CD4-positive, alpha-beta T cell (primary cell): ENCODE results near the gene PPP4R2. TPM values are rescaled to one million over a fixed set of nuclear protein-coding genes. Genes with fewer than 3 reads are reported as not detected.
A peak's percentile ranks its signal among the peaks of the same experiment; 100 is the strongest.

Experiments used
- ATAC-seq: fragments of 200-7000 bp; cut with Tn5 transposase; one replicate; pipeline ENCODE4 v1.10.0; 2022; ENCODE audit warnings: mild to moderate bottlenecking; ENCODE audit not compliant: poor library complexity
- CTCF ChIA-PET: fragments of 350-600 bp; sonication (Branson Sonifier 250); formaldehyde crosslinking; loops from one replicate; lab custom pipeline; 2021; ENCODE audit warnings: antibody characterized with exemption, inconsistent platforms; lab: Charles Lee
- POLR2A ChIA-PET: fragments of 350-600 bp; sonication (Branson Sonifier 250); formaldehyde crosslinking; loops from one replicate; lab custom pipeline; 2021; ENCODE audit warnings: antibody characterized with exemption, inconsistent platforms; lab: Charles Lee
- DNase-seq, 14 experiments: peaks; one replicate each; pipeline ENCODE4 v3.0.0-alpha.2; 2013 to 2020; ENCODE audit warnings: mixed read lengths in 2 of 14
- H3K27ac ChIP-seq, 2 donors: one replicate each; pipeline versions ENCODE4 v1.5.1 to v1.7.0; 2013; ENCODE audit warnings: low read length in 2 of 2, low read depth in 1 of 2, mild to moderate bottlenecking in 1 of 2
- H3K27me3 ChIP-seq, 2 experiments: 1 replicate in 1 of 2; 2 replicates in 1 of 2; pipeline versions ENCODE4 v1.6.1 to v1.7.0; 2013; ENCODE audit warnings: low read length in 2 of 2, control low read depth in 1 of 2, mild to moderate bottlenecking in 1 of 2, moderate library complexity in 1 of 2; ENCODE audit not compliant: insufficient read depth in 2 of 2, control insufficient read depth in 1 of 2
- H3K36me3 ChIP-seq: one replicate; pipeline ENCODE4 v1.6.1; 2013; ENCODE audit warnings: low read length, control low read depth; ENCODE audit not compliant: insufficient read depth
- H3K4me1 ChIP-seq: one replicate; pipeline ENCODE4 v1.6.1; 2013; ENCODE audit warnings: low read length, control low read depth; ENCODE audit not compliant: insufficient read depth
- H3K4me3 ChIP-seq: one replicate; pipeline ENCODE4 v1.5.1; 2013; ENCODE audit warnings: mild to moderate bottlenecking, low read length, moderate library complexity
- H3K9me3 ChIP-seq, 2 experiments: 1 replicate in 1 of 2; 2 replicates in 1 of 2; pipeline versions ENCODE4 v1.6.1 to v1.7.0; 2013; ENCODE audit warnings: low read length in 2 of 2, mild to moderate bottlenecking in 2 of 2, control low read depth in 1 of 2, moderate library complexity in 1 of 2; ENCODE audit not compliant: control insufficient read depth in 1 of 2, insufficient read depth in 1 of 2
- H3K27ac Mint-ChIP-seq: one replicate; pipeline ENCODE4 v1.8.0; 2020; ENCODE audit warnings: mixed read lengths
- H3K27me3 Mint-ChIP-seq: one replicate; pipeline ENCODE4 v1.8.0; 2021; ENCODE audit warnings: mixed read lengths
- H3K36me3 Mint-ChIP-seq: one replicate; pipeline ENCODE4 v1.8.0; 2021; ENCODE audit warnings: low read depth, mixed read lengths
- H3K4me1 Mint-ChIP-seq: one replicate; pipeline ENCODE4 v1.8.0; 2021; ENCODE audit warnings: low read depth, mixed read lengths
- H3K4me3 Mint-ChIP-seq: one replicate; pipeline ENCODE4 v1.8.0; 2020; ENCODE audit warnings: mild to moderate bottlenecking, mixed read lengths
- H3K9me3 Mint-ChIP-seq: one replicate; pipeline ENCODE4 v1.8.0; 2020; ENCODE audit warnings: mixed read lengths
- intact Hi-C, 2 experiments: fragments of 100-400 bp; cut with DNase I in 1 of 2; cut with micrococcal nuclease in 1 of 2; formaldehyde crosslinking; loops; one replicate each; pipeline versions ENCODE4 v1.15.1 to v1.9.0; 2023 to 2025; cut with DNase I, micrococcal nuclease
- total RNA-seq, 174 experiments: library from RNA in 2 of 174; stranded (reverse) in 2 of 174; gene quantifications; one replicate each; pipeline ENCODE4 v1.2.3 and lab custom pipeline; 2021 to 2026
- TF ChIP-seq, protein P1 (sequence below): fragments of 200-600 bp; IDR thresholded peaks from one replicate; pipeline ENCODE4 v1.8.0; 2022; ENCODE audit warnings: antibody characterized with exemption, mild to moderate bottlenecking

PPP4R2 gene
- total RNA-seq, 2 experiments from 2014 or later = 67.8 to 80.3 TPM

DNA sequence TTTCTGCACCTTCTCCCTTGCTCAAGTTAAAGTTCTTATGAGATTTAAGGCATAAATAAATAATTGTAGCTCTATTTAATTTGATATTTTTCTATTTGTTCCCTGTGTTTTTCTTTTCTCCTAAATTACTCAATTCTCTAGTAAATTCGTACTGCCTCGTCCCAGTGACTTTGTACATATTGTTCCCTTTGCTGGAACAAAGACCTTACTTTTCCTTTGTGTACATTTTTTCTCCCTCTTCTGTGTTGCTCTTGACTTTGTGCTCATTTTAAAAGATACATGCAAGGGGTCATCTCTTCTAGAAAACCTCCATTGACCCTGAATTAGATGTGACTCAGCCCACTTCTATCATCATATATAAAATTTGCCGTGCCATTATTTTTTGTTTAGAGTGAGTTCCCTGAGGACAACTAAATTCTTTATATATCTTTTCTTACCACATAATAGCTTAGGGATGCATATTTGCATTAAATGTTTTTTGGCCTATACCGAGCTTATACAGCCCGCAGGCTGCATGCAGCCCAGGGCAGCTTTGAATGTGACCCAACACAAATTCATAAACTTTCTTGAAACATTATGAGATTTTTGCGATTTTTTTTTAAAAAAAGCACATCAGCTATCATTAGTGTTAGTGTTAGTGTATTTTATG, 29.6 kb downstream of the PPP4R2 start:
- peak overlapping the region; percentile 5 for H3K27ac Mint-ChIP-seq
- DNase-seq (no peak), ATAC-seq (no peak)
- Histone ChIP-seq H3K36me3 (peaks cover 5% of the 10 kb centered on the region), H3K9me3 (no peaks in the 10 kb centered on the region), H3K4me1 (peaks cover 30% of the 10 kb centered on the region), H3K4me3 (no peak overlapping the region), H3K27me3 (no peaks in the 10 kb centered on the region), H3K27ac (no peak overlapping the region)
- H3K4me1 Mint-ChIP-seq = peaks cover 89% of the 10 kb centered on the region
- H3K9me3 Mint-ChIP-seq = no peaks in the 10 kb centered on the region
- peaks cover 10% of the 10 kb centered on the region for H3K36me3 Mint-ChIP-seq
- intact Hi-C loops = no loop called here
- ChIA-PET POLR2A (interaction anchor here (0.5 kb wide), 1 partner anchor 23 kb away, joined by 3 read pairs; no protein-coding TSS in a partner anchor), CTCF (no interaction called here)
- TF ChIP-seq, protein P1, sequence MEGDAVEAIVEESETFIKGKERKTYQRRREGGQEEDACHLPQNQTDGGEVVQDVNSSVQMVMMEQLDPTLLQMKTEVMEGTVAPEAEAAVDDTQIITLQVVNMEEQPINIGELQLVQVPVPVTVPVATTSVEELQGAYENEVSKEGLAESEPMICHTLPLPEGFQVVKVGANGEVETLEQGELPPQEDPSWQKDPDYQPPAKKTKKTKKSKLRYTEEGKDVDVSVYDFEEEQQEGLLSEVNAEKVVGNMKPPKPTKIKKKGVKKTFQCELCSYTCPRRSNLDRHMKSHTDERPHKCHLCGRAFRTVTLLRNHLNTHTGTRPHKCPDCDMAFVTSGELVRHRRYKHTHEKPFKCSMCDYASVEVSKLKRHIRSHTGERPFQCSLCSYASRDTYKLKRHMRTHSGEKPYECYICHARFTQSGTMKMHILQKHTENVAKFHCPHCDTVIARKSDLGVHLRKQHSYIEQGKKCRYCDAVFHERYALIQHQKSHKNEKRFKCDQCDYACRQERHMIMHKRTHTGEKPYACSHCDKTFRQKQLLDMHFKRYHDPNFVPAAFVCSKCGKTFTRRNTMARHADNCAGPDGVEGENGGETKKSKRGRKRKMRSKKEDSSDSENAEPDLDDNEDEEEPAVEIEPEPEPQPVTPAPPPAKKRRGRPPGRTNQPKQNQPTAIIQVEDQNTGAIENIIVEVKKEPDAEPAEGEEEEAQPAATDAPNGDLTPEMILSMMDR = no peak
- H3K27me3 Mint-ChIP-seq = no peaks in the 10 kb centered on the region
- H3K4me3 Mint-ChIP-seq = no peak overlapping the region

DNA sequence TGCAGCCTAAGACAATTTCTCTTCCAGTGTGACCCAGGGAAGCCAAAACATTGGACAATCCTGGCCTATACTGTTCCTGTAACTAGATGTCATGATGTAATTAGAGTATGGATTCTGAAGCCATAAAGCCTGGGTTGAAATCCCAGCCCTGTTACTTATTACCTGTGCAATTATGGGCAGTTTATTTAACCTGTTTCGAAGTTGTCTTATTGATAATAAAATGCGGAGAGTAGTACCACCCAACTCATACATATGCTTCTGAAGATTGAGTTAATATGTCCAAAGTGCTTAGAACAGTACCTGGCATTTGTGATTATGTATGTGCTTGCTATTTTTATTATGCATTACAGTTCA, 30.1 kb downstream of the PPP4R2 start:
- ATAC-seq (no peak), DNase-seq (no peak)
- TF ChIP-seq, protein P1 = no peak
- H3K36me3 Mint-ChIP-seq = peaks cover 10% of the 10 kb centered on the region
- H3K27ac Mint-ChIP-seq = peak overlapping the region; percentile 6
- H3K4me3 ChIP-seq = no peak overlapping the region
- CTCF ChIA-PET = no interaction called here
- H3K4me1 Mint-ChIP-seq = peaks cover 85% of the 10 kb centered on the region
- H3K27me3 ChIP-seq = no peaks in the 10 kb centered on the region
- H3K9me3 Mint-ChIP-seq = no peaks in the 10 kb centered on the region
- H3K27me3 Mint-ChIP-seq = no peaks in the 10 kb centered on the region
- H3K9me3 ChIP-seq = no peaks in the 10 kb centered on the region
- peaks cover 29% of the 10 kb centered on the region for H3K4me1 ChIP-seq
- no peak overlapping the region for H3K4me3 Mint-ChIP-seq
- POLR2A ChIA-PET = interaction anchor here (1.1 kb wide), 1 partner anchor 15 kb away, joined by 5 read pairs; no protein-coding TSS in a partner anchor
- H3K36me3 ChIP-seq = peaks cover 5% of the 10 kb centered on the region
- H3K27ac ChIP-seq = no peak overlapping the region
- intact Hi-C loops = no loop called here

- CTCF ChIA-PET = no interaction called here
- TF ChIP-seq, protein P1 = no peak
- Mint-ChIP-seq H3K4me3 (no peak overlapping the region), H3K9me3 (no peaks in the 10 kb centered on the region), H3K4me1 (peaks cover 85% of the 10 kb centered on the region), H3K27ac (peak overlapping the region; percentile 28), H3K36me3 (peaks cover 20% of the 10 kb centered on the region), H3K27me3 (no peaks in the 10 kb centered on the region)
- ATAC-seq = no peak
- Histone ChIP-seq H3K4me3 (no peak overlapping the region), H3K36me3 (peaks cover 5% of the 10 kb centered on the region), H3K27ac (no peak overlapping the region), H3K9me3 (no peaks in the 10 kb centered on the region), H3K27me3 (no peaks in the 10 kb centered on the region), H3K4me1 (peaks cover 22% of the 10 kb centered on the region)
- no peak for DNase-seq
- POLR2A ChIA-PET = no interaction called here
- intact Hi-C loops = no loop called here
Measured at GRCh38 chr3:73028803-73029202, 32.2 kb downstream of the PPP4R2 start.
